Measurements from ENCODE around the gene STPG2. TPM values are rescaled to one million over a fixed set of nuclear protein-coding genes. Genes with fewer than 3 reads are reported as not detected.

STPG2 gene
- total and polyA plus RNA-seq, 2 of the 4 experiments (the other 2 are of a cell fraction), result not detected

- Histone ChIP-seq H3K14ac (replicated peaks; ENCODE audit: low read depth, low read length) (no peak overlapping the region), H2AFZ (replicated peaks; ENCODE audit: low read length, poor library complexity) (no peak overlapping the region), H3K79me1 (ENCODE audit: low read depth in 1 of 2, low read length in 2 of 2) (no peaks in the 10 kb centered on the region), H3K4me2 (ENCODE audit: low read depth, low read length) (no peak overlapping the region), H3K9me1 (ENCODE audit: insufficient read depth, low read length) (no peaks in the 10 kb centered on the region), H2BK120ac (ENCODE audit: low read depth, low read length) (no peak overlapping the region), H3K27ac (ENCODE audit: insufficient read depth, low read length) (no peak overlapping the region), H3K36me3 (ENCODE audit: control insufficient read depth, insufficient read depth, low read length) (no peaks in the 10 kb centered on the region), H3K56ac (ENCODE audit: extremely low read depth, insufficient read depth, low read length) (no peak overlapping the region), H3K4ac (ENCODE audit: low read depth, low read length) (no peak overlapping the region), H3K9ac (ENCODE audit: low read depth, low read length) (no peak overlapping the region), H3K4me1 (ENCODE audit: control insufficient read depth, insufficient read depth, low read length) (no peaks in the 10 kb centered on the region), H2AK5ac (ENCODE audit: low read depth, low read length) (no peak overlapping the region), H3K23ac (ENCODE audit: low read depth, low read length) (no peak overlapping the region), H2BK15ac (ENCODE audit: low read depth, low read length) (no peak overlapping the region), H3K18ac (ENCODE audit: low read depth, low read length) (no peak overlapping the region), H4K20me1 (ENCODE audit: insufficient read depth, low read length) (no peaks in the 10 kb centered on the region), H4K8ac (ENCODE audit: low read depth in 2 of 2, low read length in 2 of 2) (no peak overlapping the region), H4K5ac (ENCODE audit: low read depth, low read length) (no peak overlapping the region), H2BK5ac (ENCODE audit: low read depth, low read length, poor library complexity, severe bottlenecking) (no peak overlapping the region), H4K91ac (ENCODE audit: insufficient read depth, low read depth, low read length) (no peak overlapping the region), H2BK20ac (ENCODE audit: low read depth, low read length) (no peak overlapping the region), H3K9me3 (ENCODE audit: control insufficient read depth, insufficient read depth, low read length) (peaks cover 8% of the 10 kb centered on the region), H3K27me3 (ENCODE audit: control insufficient read depth, insufficient read depth, low read length) (no peaks in the 10 kb centered on the region), H2AK9ac (replicated peaks; ENCODE audit: low read depth, low read length, poor library complexity) (no peak overlapping the region), H3K4me3 (ENCODE audit: insufficient read depth, low read depth, low read length) (no peak overlapping the region)
- POLR2A ChIA-PET (ENCODE audit: unreplicated experiment), result no interaction called here
- ATAC-seq (ENCODE audit: low read depth), result no peak
- BruUV-seq (replicated peaks), result no TSS peak
- in situ Hi-C loops (cut with MboI; ENCODE audit: low sequenced_read_pairs) (no loop called here), intact Hi-C loops (cut with micrococcal nuclease) (no loop called here), dilution Hi-C loops (cut with HindIII; ENCODE audit: low sequenced_read_pairs, unreplicated experiment) (no loop called here)
- DNase-seq, result no peak
- TF ChIP-seq NFE2L2 (IDR thresholded peaks at IDR 0.05; ENCODE audit: low read depth, low read length) (no peak), RAD21 (IDR thresholded peaks at IDR 0.05; ENCODE audit: low read length) (no peak), BHLHE40 (IDR thresholded peaks at IDR 0.05; ENCODE audit: low read depth, low read length) (no peak), MXI1 (IDR thresholded peaks at IDR 0.05; ENCODE audit: borderline replicate concordance, low read depth, low read length) (no peak)
- 0% methylated on average over 1 of the region's 2 CpGs; no CpG with 5 or more reads in 1 of the 2 experiments for WGBS, 2 experiments (ENCODE audit: extremely low coverage in 2 of 2, insufficient read length in 1 of 2)
- CTCF ChIA-PET, result no interaction called here
Measured at GRCh38 chr4:97645071-97645821, 498.0 kb downstream of the STPG2 start.
